ENCODE data around the gene RPL32. TPM values are rescaled to one million over a fixed set of nuclear protein-coding genes. Genes with fewer than 3 reads are reported as not detected.

Gene RPL32
- total RNA-seq, 1 donor from 2014 or later = 1,479 TPM

- peak overlapping the region; percentile 99 for H3K4me3 Mint-ChIP-seq (ENCODE audit: unreplicated experiment)
- H3K36me3 Mint-ChIP-seq (ENCODE audit: low read depth, unreplicated experiment) = peaks cover 44% of the 10 kb centered on the region
- Histone ChIP-seq H3K27ac (ENCODE audit: low read depth, low read length) (no peak overlapping the region), H4K20me1 (ENCODE audit: insufficient read depth, low read length) (peaks cover 65% of the 10 kb centered on the region), H3K79me2 (ENCODE audit: insufficient read depth, low read length) (peaks cover 62% of the 10 kb centered on the region), H3K4me3 (ENCODE audit: insufficient read depth, low read depth, low read length) (peak overlapping the region; percentile 99), H3K27me3 (ENCODE audit: insufficient read depth, low read length) (no peaks in the 10 kb centered on the region), H3K4me1 (ENCODE audit: insufficient read depth, low read length) (peaks cover 25% of the 10 kb centered on the region), H2AFZ (ENCODE audit: low read depth, low read length) (no peak overlapping the region), H3K4me2 (ENCODE audit: low read length) (peak overlapping the region; percentile 98), H3K36me3 (ENCODE audit: insufficient read depth, low read length) (peaks cover 54% of the 10 kb centered on the region), H3K9me3 (ENCODE audit: insufficient read depth, low read depth, low read length) (no peaks in the 10 kb centered on the region), H3K9ac (ENCODE audit: low read length) (peak overlapping the region; percentile 98)
- H3K27me3 Mint-ChIP-seq (ENCODE audit: low read depth, unreplicated experiment) = no peaks in the 10 kb centered on the region
- H3K27ac Mint-ChIP-seq (ENCODE audit: unreplicated experiment) = peak overlapping the region; percentile 98
- H3K9me3 Mint-ChIP-seq (ENCODE audit: unreplicated experiment) = no peaks in the 10 kb centered on the region
- no peak for TF ChIP-seq CTCF (IDR thresholded peaks at IDR 0.05; ENCODE audit: insufficient read depth, low read depth, low read length)
- TF ChIP-seq EZH2 (IDR thresholded peaks at IDR 0.05; ENCODE audit: insufficient read depth, low read length) = no peak
- FAIRE-seq (no peak), DNase-seq (ENCODE audit: low read depth) (no peak)
- peaks cover 38% of the 10 kb centered on the region for H3K4me1 Mint-ChIP-seq (ENCODE audit: low read depth, unreplicated experiment)
Observed at GRCh38 chr3:12839156-12839946, 2.0 kb downstream of the RPL32 start.

- H3K9me3 Mint-ChIP-seq (ENCODE audit: unreplicated experiment) = no peaks in the 10 kb centered on the region
- DNase-seq (ENCODE audit: low read depth) = peak; percentile 30
Observed at GRCh38 chr3:12838179-12838965, 3.0 kb downstream of the RPL32 start.

More at GRCh38 chr3:12838179-12838965, 3.0 kb downstream of the RPL32 start:
- Histone ChIP-seq H3K79me2 (ENCODE audit: insufficient read depth, low read length) (peaks cover 65% of the 10 kb centered on the region), H3K4me3 (ENCODE audit: insufficient read depth, low read depth, low read length) (peak overlapping the region; percentile 99), H4K20me1 (ENCODE audit: insufficient read depth, low read length) (peaks cover 74% of the 10 kb centered on the region), H3K27ac (ENCODE audit: low read depth, low read length) (no peak overlapping the region), H3K36me3 (ENCODE audit: insufficient read depth, low read length) (peaks cover 62% of the 10 kb centered on the region), H3K27me3 (ENCODE audit: insufficient read depth, low read length) (no peaks in the 10 kb centered on the region), H3K9me3 (ENCODE audit: insufficient read depth, low read depth, low read length) (no peaks in the 10 kb centered on the region), H3K4me1 (ENCODE audit: insufficient read depth, low read length) (peaks cover 25% of the 10 kb centered on the region), H2AFZ (ENCODE audit: low read depth, low read length) (no peak overlapping the region), H3K4me2 (ENCODE audit: low read length) (peak overlapping the region; percentile 98), H3K9ac (ENCODE audit: low read length) (peak overlapping the region; percentile 98)
- Mint-ChIP-seq H3K4me1 (ENCODE audit: low read depth, unreplicated experiment) (peaks cover 38% of the 10 kb centered on the region), H3K4me3 (ENCODE audit: unreplicated experiment) (peak overlapping the region; percentile 99), H3K27ac (ENCODE audit: unreplicated experiment) (no peak overlapping the region), H3K27me3 (ENCODE audit: low read depth, unreplicated experiment) (no peaks in the 10 kb centered on the region), H3K36me3 (ENCODE audit: low read depth, unreplicated experiment) (peaks cover 53% of the 10 kb centered on the region)
- TF ChIP-seq CTCF (IDR thresholded peaks at IDR 0.05; ENCODE audit: insufficient read depth, low read depth, low read length) (no peak), EZH2 (IDR thresholded peaks at IDR 0.05; ENCODE audit: insufficient read depth, low read length) (no peak)
- FAIRE-seq = no peak

Measured in astrocyte (in vitro differentiated cells and primary cell).